Measurements from ENCODE around the gene KRTAP4-16. TPM values are rescaled to one million over a fixed set of nuclear protein-coding genes. Genes with fewer than 3 reads are reported as not detected.
A peak's percentile ranks its signal among the peaks of the same experiment; 100 is the strongest.
"Not testable (repeated sequence)": the region's sequence is repeated elsewhere in the genome, so short reads cannot be mapped to it uniquely, and the experiment has no call there.

The KRTAP4-16 gene
- total RNA-seq, 1 donor from 2014 or later = not detected

GRCh38 chr17:41071606-41072360 is 30.2 kb downstream of the KRTAP4-16 start:
- intact Hi-C loops (cut with micrococcal nuclease) = no loop called here
- Mint-ChIP-seq H3K4me3 (no peak overlapping the region), H3K27ac (no peak overlapping the region), H3K36me3 (ENCODE audit: low read depth) (no peaks in the 10 kb centered on the region), H3K9me3 (no peaks in the 10 kb centered on the region), H3K4me1 (no peaks in the 10 kb centered on the region), H3K27me3 (peaks cover 16% of the 10 kb centered on the region)
- no peak for DNase-seq

GRCh38 chr17:41069031-41069430 is 33.0 kb downstream of the KRTAP4-16 start:
- DNase-seq = no peak
- no peak overlapping the region for H3K27ac Mint-ChIP-seq
- H3K27me3 Mint-ChIP-seq = peaks cover 2% of the 10 kb centered on the region
- H3K4me3 Mint-ChIP-seq = no peak overlapping the region
- no peaks in the 10 kb centered on the region for H3K4me1 Mint-ChIP-seq
- intact Hi-C loops (cut with micrococcal nuclease) = no loop called here
- H3K9me3 Mint-ChIP-seq = no peaks in the 10 kb centered on the region
- no peaks in the 10 kb centered on the region for H3K36me3 Mint-ChIP-seq (ENCODE audit: low read depth)

- H3K9me3 Mint-ChIP-seq = no peaks in the 10 kb centered on the region
- H3K27me3 Mint-ChIP-seq = peaks cover 4% of the 10 kb centered on the region
- DNase-seq = no peak
- no peaks in the 10 kb centered on the region for H3K36me3 Mint-ChIP-seq (ENCODE audit: low read depth)
- intact Hi-C loops (cut with micrococcal nuclease) = no loop called here
- no peak overlapping the region for H3K4me3 Mint-ChIP-seq
- no peak overlapping the region for H3K27ac Mint-ChIP-seq
- H3K4me1 Mint-ChIP-seq = no peaks in the 10 kb centered on the region
These were observed 34.7 kb downstream of the KRTAP4-16 start for GRCh38 chr17:41067281-41067680.

- H3K27me3 Mint-ChIP-seq = peaks cover 7% of the 10 kb centered on the region
- no peak for DNase-seq
- no peaks in the 10 kb centered on the region for H3K36me3 Mint-ChIP-seq (ENCODE audit: low read depth)
- intact Hi-C loops (cut with micrococcal nuclease) = no loop called here
- no peaks in the 10 kb centered on the region for H3K4me1 Mint-ChIP-seq
- H3K4me3 Mint-ChIP-seq = no peak within 1 kb of the TSS
- no peaks in the 10 kb centered on the region for H3K9me3 Mint-ChIP-seq
- no peak within 1 kb of the TSS for H3K27ac Mint-ChIP-seq
These were observed 36.0 kb downstream of the KRTAP4-16 start, which contains the start of gene KRTAP2-4 for GRCh38 chr17:41065829-41066624. Gene KRTAP2-4, minus strand, starts transcription at chr17:41065879. Its CDS starts 34 bp downstream, at chr17:41065845.

- H3K4me3 Mint-ChIP-seq; intact Hi-C loops (cut with micrococcal nuclease); H3K9me3 Mint-ChIP-seq; H3K36me3 Mint-ChIP-seq (ENCODE audit: low read depth); H3K4me1 Mint-ChIP-seq; DNase-seq; H3K27ac Mint-ChIP-seq: not testable (repeated sequence)
- peaks cover 15% of the 10 kb centered on the region for H3K27me3 Mint-ChIP-seq
These were observed 36.9 kb downstream of the KRTAP4-16 start for GRCh38 chr17:41065016-41065689.

- H3K27me3 Mint-ChIP-seq = peaks cover 20% of the 10 kb centered on the region
- DNase-seq = no peak
- no peaks in the 10 kb centered on the region for H3K36me3 Mint-ChIP-seq (ENCODE audit: low read depth)
- no peak overlapping the region for H3K27ac Mint-ChIP-seq
- no peaks in the 10 kb centered on the region for H3K9me3 Mint-ChIP-seq
- intact Hi-C loops (cut with micrococcal nuclease) = no loop called here
- no peak overlapping the region for H3K4me3 Mint-ChIP-seq
- H3K4me1 Mint-ChIP-seq = no peaks in the 10 kb centered on the region
These were observed 37.7 kb downstream of the KRTAP4-16 start for GRCh38 chr17:41064301-41064700.

- Mint-ChIP-seq H3K36me3 (ENCODE audit: low read depth) (no peaks in the 10 kb centered on the region), H3K4me3 (no peak overlapping the region), H3K27me3 (peaks cover 22% of the 10 kb centered on the region), H3K27ac (no peak overlapping the region), H3K9me3 (no peaks in the 10 kb centered on the region), H3K4me1 (no peaks in the 10 kb centered on the region)
- intact Hi-C loops (cut with micrococcal nuclease) = no loop called here
- no peak for DNase-seq
These were observed 38.6 kb downstream of the KRTAP4-16 start for GRCh38 chr17:41063449-41063848.

GRCh38 chr17:41061964-41062363 is 40.0 kb downstream of the KRTAP4-16 start:
- DNase-seq = no peak
- H3K9me3 Mint-ChIP-seq = no peaks in the 10 kb centered on the region
- no peaks in the 10 kb centered on the region for H3K36me3 Mint-ChIP-seq (ENCODE audit: low read depth)
- no peaks in the 10 kb centered on the region for H3K4me1 Mint-ChIP-seq
- intact Hi-C loops (cut with micrococcal nuclease) = no loop called here
- H3K27me3 Mint-ChIP-seq = peaks cover 22% of the 10 kb centered on the region
- H3K27ac Mint-ChIP-seq = no peak overlapping the region
- no peak overlapping the region for H3K4me3 Mint-ChIP-seq

- Mint-ChIP-seq H3K9me3 (no peaks in the 10 kb centered on the region), H3K4me1 (no peaks in the 10 kb centered on the region), H3K27ac (no peak within 1 kb of the TSS), H3K36me3 (ENCODE audit: low read depth) (no peaks in the 10 kb centered on the region), H3K27me3 (peaks cover 23% of the 10 kb centered on the region), H3K4me3 (no peak within 1 kb of the TSS)
- no peak for DNase-seq
- intact Hi-C loops (cut with micrococcal nuclease) = no loop called here
These were observed 41.9 kb downstream of the KRTAP4-16 start, which contains the start of gene KRTAP2-3 for GRCh38 chr17:41060052-41060604. Gene KRTAP2-3, minus strand, starts transcription at chr17:41060114. Its CDS starts 64 bp downstream, at chr17:41060050.

- H3K36me3 Mint-ChIP-seq (ENCODE audit: low read depth); intact Hi-C loops (cut with micrococcal nuclease); H3K4me1 Mint-ChIP-seq; H3K27ac Mint-ChIP-seq; DNase-seq; H3K4me3 Mint-ChIP-seq; H3K9me3 Mint-ChIP-seq: not testable (repeated sequence)
- H3K27me3 Mint-ChIP-seq = peaks cover 23% of the 10 kb centered on the region
These were observed 42.5 kb downstream of the KRTAP4-16 start for GRCh38 chr17:41059276-41060051.

- no peak overlapping the region for H3K27ac Mint-ChIP-seq
- H3K4me3 Mint-ChIP-seq = no peak overlapping the region
- intact Hi-C loops (cut with micrococcal nuclease) = no loop called here
- no peak for DNase-seq
- no peaks in the 10 kb centered on the region for H3K4me1 Mint-ChIP-seq
- H3K27me3 Mint-ChIP-seq = peaks cover 23% of the 10 kb centered on the region
- H3K9me3 Mint-ChIP-seq = no peaks in the 10 kb centered on the region
- no peaks in the 10 kb centered on the region for H3K36me3 Mint-ChIP-seq (ENCODE audit: low read depth)
These were observed 43.3 kb downstream of the KRTAP4-16 start for GRCh38 chr17:41058741-41059140.

GRCh38 chr17:41057547-41057946 is 44.5 kb downstream of the KRTAP4-16 start:
- intact Hi-C loops (cut with micrococcal nuclease) = no loop called here
- Mint-ChIP-seq H3K27ac (no peak overlapping the region), H3K27me3 (peaks cover 28% of the 10 kb centered on the region), H3K36me3 (ENCODE audit: low read depth) (no peaks in the 10 kb centered on the region), H3K4me1 (no peaks in the 10 kb centered on the region), H3K4me3 (no peak overlapping the region), H3K9me3 (no peaks in the 10 kb centered on the region)
- peak; percentile 3 for DNase-seq

- intact Hi-C loops (cut with micrococcal nuclease); H3K4me3 Mint-ChIP-seq; H3K4me1 Mint-ChIP-seq; H3K36me3 Mint-ChIP-seq (ENCODE audit: low read depth); H3K9me3 Mint-ChIP-seq; H3K27ac Mint-ChIP-seq; DNase-seq: not testable (repeated sequence)
- peaks cover 22% of the 10 kb centered on the region for H3K27me3 Mint-ChIP-seq
These were observed 46.9 kb downstream of the KRTAP4-16 start, which contains the start of gene KRTAP2-2 for GRCh38 chr17:41055130-41055529. Gene KRTAP2-2, minus strand, starts transcription at chr17:41055230. Its CDS starts 19 bp downstream, at chr17:41055211.
